Measurements from ENCODE around the gene CYP4F22.
"Not testable (repeated sequence)": the region's sequence is repeated elsewhere in the genome, so short reads cannot be mapped to it uniquely, and the experiment has no call there.

CYP4F22 gene

GRCh38 chr19:15508035-15508710 is at the start of gene CYP4F22:
Gene CYP4F22, plus strand, starts transcription at chr19:15508525. Its CDS starts 16,812 bp downstream, at chr19:15525337.
- DNase-seq = no peak

- no peak for DNase-seq
Measured at GRCh38 chr19:15461694-15462093, 46.6 kb upstream of the CYP4F22 start.

GRCh38 chr19:15463861-15464371 is 44.4 kb upstream of the CYP4F22 start:
- DNase-seq = peak; percentile 80

- peak; percentile 27 for DNase-seq
Measured at GRCh38 chr19:15464394-15465385, 43.6 kb upstream of the CYP4F22 start, which contains the start of gene RASAL3. Gene RASAL3, minus strand, starts transcription at chr19:15464544. Its CDS starts 186 bp downstream, at chr19:15464358.

- DNase-seq = peak; percentile 52
Measured at GRCh38 chr19:15466851-15467733, 41.2 kb upstream of the CYP4F22 start.

GRCh38 chr19:15467734-15468214 is 40.6 kb upstream of the CYP4F22 start:
- DNase-seq = no peak

- DNase-seq = peak; percentile 49
Measured at GRCh38 chr19:15468675-15469512, 39.4 kb upstream of the CYP4F22 start.

- DNase-seq = peak; percentile 68
Measured at GRCh38 chr19:15469513-15470297, 38.6 kb upstream of the CYP4F22 start.

- no peak for DNase-seq
Measured at GRCh38 chr19:15471639-15472101, 36.7 kb upstream of the CYP4F22 start.

GRCh38 chr19:15473821-15474220 is 34.5 kb upstream of the CYP4F22 start:
- not testable (repeated sequence) for DNase-seq

- no peak for DNase-seq
Measured at GRCh38 chr19:15475169-15475568, 33.2 kb upstream of the CYP4F22 start.

- no peak for DNase-seq
Measured at GRCh38 chr19:15475611-15476010, 32.7 kb upstream of the CYP4F22 start.

- DNase-seq = peak; percentile 46
Measured at GRCh38 chr19:15476325-15476724, 32.0 kb upstream of the CYP4F22 start.

- peak; percentile 19 for DNase-seq
Measured at GRCh38 chr19:15479391-15480345, 28.7 kb upstream of the CYP4F22 start, which contains the start of gene PGLYRP2. Gene PGLYRP2, minus strand, starts transcription at chr19:15479501. Its CDS starts 130 bp downstream, at chr19:15479371.

GRCh38 chr19:15480996-15481395 is 27.3 kb upstream of the CYP4F22 start:
- DNase-seq = not testable (repeated sequence)

- DNase-seq = not testable (repeated sequence)
Measured at GRCh38 chr19:15485768-15486167, 22.6 kb upstream of the CYP4F22 start.

- no peak for DNase-seq
Measured at GRCh38 chr19:15487038-15487437, 21.3 kb upstream of the CYP4F22 start.

- no peak for DNase-seq
Measured at GRCh38 chr19:15488489-15489226, 19.7 kb upstream of the CYP4F22 start.
